T-helper 2 cell treated with Interferon-gamma antibody and Interleukin-4, amounts not matched to agents 5 μg/mL and 100 μg/mL, for 36 hours (primary cell): ENCODE results near the gene FAM234B.

Experiments
- DNase-seq: peaks from one replicate; pipeline ENCODE4 v3.0.0; 2021; ENCODE audit warnings: low spot score
- H3K27ac Mint-ChIP-seq: one replicate; pipeline ENCODE4 v1.8.0; 2021; ENCODE audit warnings: mild to moderate bottlenecking, mixed read lengths
- H3K27me3 Mint-ChIP-seq: one replicate; pipeline ENCODE4 v1.8.0; 2021; ENCODE audit warnings: low read depth, mixed read lengths
- H3K36me3 Mint-ChIP-seq: one replicate; pipeline ENCODE4 v1.8.0; 2021; ENCODE audit warnings: low read depth, mixed read lengths
- H3K4me1 Mint-ChIP-seq: one replicate; pipeline ENCODE4 v1.8.0; 2021; ENCODE audit warnings: low read depth, mixed read lengths
- H3K4me3 Mint-ChIP-seq: one replicate; pipeline ENCODE4 v1.8.0; 2022; ENCODE audit warnings: mild to moderate bottlenecking, moderate library complexity, mixed read lengths
- H3K9me3 Mint-ChIP-seq: one replicate; pipeline ENCODE4 v1.8.0; 2021; ENCODE audit warnings: mixed read lengths

Gene FAM234B

GRCh38 chr12:13004986-13005385 lies 39.2 kb upstream of the FAM234B start:
- no peak for DNase-seq
- no peaks in the 10 kb centered on the region for H3K36me3 Mint-ChIP-seq
- H3K27ac Mint-ChIP-seq = no peak overlapping the region
- H3K9me3 Mint-ChIP-seq = no peaks in the 10 kb centered on the region
- H3K4me3 Mint-ChIP-seq = no peak overlapping the region
- H3K27me3 Mint-ChIP-seq = peaks cover 40% of the 10 kb centered on the region
- peaks cover 10% of the 10 kb centered on the region for H3K4me1 Mint-ChIP-seq

DNA sequence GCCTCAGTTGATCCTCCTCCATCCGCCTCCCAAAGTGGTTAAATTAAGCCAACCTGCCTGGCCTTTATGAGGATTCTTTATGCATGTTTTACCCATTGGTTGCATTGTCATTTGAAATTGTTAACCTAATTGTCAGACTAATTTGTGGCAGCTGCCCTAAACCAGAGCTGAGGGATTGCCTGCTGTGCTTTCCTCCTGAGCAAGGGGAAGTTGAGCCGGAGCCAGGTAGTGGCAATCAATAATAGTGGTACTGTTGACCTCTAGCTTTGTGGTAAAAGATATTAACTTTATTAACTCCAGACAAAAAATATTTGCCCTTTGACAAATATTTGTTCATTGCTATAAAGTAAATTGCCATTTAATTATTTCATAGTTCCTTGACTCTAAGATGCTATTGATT lies 38.5 kb upstream of the FAM234B start:
- peaks cover 8% of the 10 kb centered on the region for H3K4me1 Mint-ChIP-seq
- no peaks in the 10 kb centered on the region for H3K9me3 Mint-ChIP-seq
- DNase-seq = no peak
- no peak overlapping the region for H3K27ac Mint-ChIP-seq
- no peak overlapping the region for H3K4me3 Mint-ChIP-seq
- H3K36me3 Mint-ChIP-seq = no peaks in the 10 kb centered on the region
- peaks cover 40% of the 10 kb centered on the region for H3K27me3 Mint-ChIP-seq

DNA sequence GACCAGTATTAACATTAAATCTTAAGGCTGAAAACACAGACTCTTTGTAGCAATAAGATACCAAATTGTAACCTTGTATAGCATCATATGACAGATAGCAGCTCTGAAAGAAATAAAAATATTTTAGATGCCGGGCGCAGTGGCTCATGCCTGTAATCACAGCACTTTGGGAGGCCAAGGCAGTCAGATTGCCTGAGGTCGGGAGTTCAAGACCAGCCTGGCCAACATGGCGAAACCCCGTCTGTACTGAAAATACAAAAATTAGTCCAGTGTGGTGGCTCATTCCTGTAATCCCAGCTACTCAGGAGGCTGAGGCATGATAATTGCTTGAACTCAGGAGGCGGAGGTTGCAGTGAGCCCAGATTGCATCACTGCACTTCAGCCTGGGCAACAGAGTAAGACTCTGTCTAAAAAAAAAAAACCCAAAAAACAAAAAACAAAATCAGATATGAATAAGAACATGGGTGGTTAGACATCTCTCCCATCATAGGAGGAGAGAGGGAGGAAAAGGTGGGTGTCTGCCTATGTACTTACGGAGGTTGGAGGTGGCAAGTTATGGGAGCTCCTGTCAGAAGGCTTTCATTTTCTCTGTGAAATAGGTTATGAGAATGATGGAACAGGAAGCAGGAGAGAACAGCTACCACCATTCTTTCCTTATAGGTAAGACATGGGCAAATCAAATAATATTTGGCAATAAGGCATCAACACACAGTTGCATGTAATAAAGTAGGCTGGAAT lies 36.5 kb upstream of the FAM234B start:
- Mint-ChIP-seq H3K4me3 (no peak overlapping the region), H3K36me3 (no peaks in the 10 kb centered on the region), H3K27me3 (peaks cover 38% of the 10 kb centered on the region), H3K27ac (no peak overlapping the region), H3K4me1 (no peaks in the 10 kb centered on the region), H3K9me3 (no peaks in the 10 kb centered on the region)
- DNase-seq = no peak

- Mint-ChIP-seq H3K36me3 (no peaks in the 10 kb centered on the region), H3K4me3 (no peak overlapping the region), H3K9me3 (no peaks in the 10 kb centered on the region), H3K27ac (no peak overlapping the region), H3K27me3 (peaks cover 29% of the 10 kb centered on the region), H3K4me1 (no peaks in the 10 kb centered on the region)
- no peak for DNase-seq
Measured at GRCh38 chr12:13008741-13009380, 35.3 kb upstream of the FAM234B start.

DNA sequence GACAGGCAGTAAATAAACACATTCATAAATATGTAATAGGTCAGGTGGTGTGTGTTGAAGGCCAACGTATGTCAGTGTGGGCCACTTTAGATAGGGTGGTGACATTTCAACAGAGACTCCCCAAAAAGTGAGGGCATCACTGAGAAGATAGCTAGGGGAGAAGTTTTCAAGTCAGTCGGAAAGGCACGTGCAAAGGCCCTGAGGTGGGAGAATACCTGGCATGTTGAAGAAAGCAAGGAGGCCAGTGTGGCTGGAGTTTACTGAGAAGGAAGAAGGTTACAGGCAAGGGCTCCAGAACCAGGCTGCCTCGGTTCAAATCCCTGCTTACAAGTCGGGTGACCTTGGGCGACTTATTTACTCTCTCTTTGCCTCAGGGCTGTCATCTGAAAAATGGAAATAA lies 33.1 kb upstream of the FAM234B start:
- H3K4me1 Mint-ChIP-seq = no peaks in the 10 kb centered on the region
- H3K27me3 Mint-ChIP-seq = peaks cover 24% of the 10 kb centered on the region
- H3K27ac Mint-ChIP-seq = no peak overlapping the region
- no peaks in the 10 kb centered on the region for H3K9me3 Mint-ChIP-seq
- no peaks in the 10 kb centered on the region for H3K36me3 Mint-ChIP-seq
- DNase-seq = no peak
- no peak overlapping the region for H3K4me3 Mint-ChIP-seq

DNA sequence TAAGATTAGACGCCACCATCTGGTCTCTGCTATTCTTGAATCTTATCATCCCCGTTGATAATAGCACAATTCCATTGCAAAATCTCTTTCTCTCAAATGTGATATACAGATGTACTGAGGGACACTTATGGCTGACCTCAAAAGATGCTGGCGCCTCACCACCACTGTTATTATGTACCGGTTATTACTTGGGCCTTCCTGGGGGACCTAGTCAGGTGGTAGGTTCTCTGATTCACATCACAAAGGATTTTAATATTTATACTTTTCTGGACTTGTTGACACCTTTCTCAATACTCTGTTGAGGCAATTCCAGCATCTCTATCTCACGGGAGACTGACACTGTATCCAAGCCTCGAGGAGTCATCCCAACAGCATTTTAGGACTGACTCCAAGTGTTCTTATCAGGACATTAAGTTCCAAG lies 21.3 kb upstream of the FAM234B start:
- no peak for DNase-seq
- Mint-ChIP-seq H3K4me3 (no peak overlapping the region), H3K9me3 (no peaks in the 10 kb centered on the region), H3K4me1 (peaks cover 1% of the 10 kb centered on the region), H3K27ac (no peak overlapping the region), H3K36me3 (no peaks in the 10 kb centered on the region), H3K27me3 (peaks cover 38% of the 10 kb centered on the region)

- peaks cover 31% of the 10 kb centered on the region for H3K27me3 Mint-ChIP-seq
- DNase-seq = no peak
- no peaks in the 10 kb centered on the region for H3K9me3 Mint-ChIP-seq
Measured at GRCh38 chr12:13023811-13024530, 20.2 kb upstream of the FAM234B start.

GRCh38 chr12:13024531-13024916 lies 19.7 kb upstream of the FAM234B start:
- H3K9me3 Mint-ChIP-seq = no peaks in the 10 kb centered on the region
- no peak overlapping the region for H3K4me3 Mint-ChIP-seq
- H3K27ac Mint-ChIP-seq = no peak overlapping the region
- no peaks in the 10 kb centered on the region for H3K36me3 Mint-ChIP-seq
- DNase-seq = no peak
- H3K27me3 Mint-ChIP-seq = peaks cover 30% of the 10 kb centered on the region
- H3K4me1 Mint-ChIP-seq = peaks cover 1% of the 10 kb centered on the region

More at GRCh38 chr12:13023811-13024530, 20.2 kb upstream of the FAM234B start:
- Mint-ChIP-seq H3K27ac (no peak overlapping the region), H3K4me1 (peaks cover 1% of the 10 kb centered on the region), H3K36me3 (no peaks in the 10 kb centered on the region), H3K4me3 (no peak overlapping the region)

GRCh38 chr12:13026286-13026685 lies 17.9 kb upstream of the FAM234B start:
- DNase-seq = no peak
- no peak overlapping the region for H3K27ac Mint-ChIP-seq
- no peaks in the 10 kb centered on the region for H3K36me3 Mint-ChIP-seq
- H3K4me3 Mint-ChIP-seq = no peak overlapping the region
- peaks cover 1% of the 10 kb centered on the region for H3K4me1 Mint-ChIP-seq
- H3K9me3 Mint-ChIP-seq = no peaks in the 10 kb centered on the region
- H3K27me3 Mint-ChIP-seq = peaks cover 31% of the 10 kb centered on the region

GRCh38 chr12:13027032-13027431 lies 17.1 kb upstream of the FAM234B start:
- no peak for DNase-seq
- Mint-ChIP-seq H3K36me3 (no peaks in the 10 kb centered on the region), H3K27ac (no peak overlapping the region), H3K4me1 (peaks cover 1% of the 10 kb centered on the region), H3K9me3 (no peaks in the 10 kb centered on the region), H3K4me3 (no peak overlapping the region), H3K27me3 (peaks cover 31% of the 10 kb centered on the region)

DNA sequence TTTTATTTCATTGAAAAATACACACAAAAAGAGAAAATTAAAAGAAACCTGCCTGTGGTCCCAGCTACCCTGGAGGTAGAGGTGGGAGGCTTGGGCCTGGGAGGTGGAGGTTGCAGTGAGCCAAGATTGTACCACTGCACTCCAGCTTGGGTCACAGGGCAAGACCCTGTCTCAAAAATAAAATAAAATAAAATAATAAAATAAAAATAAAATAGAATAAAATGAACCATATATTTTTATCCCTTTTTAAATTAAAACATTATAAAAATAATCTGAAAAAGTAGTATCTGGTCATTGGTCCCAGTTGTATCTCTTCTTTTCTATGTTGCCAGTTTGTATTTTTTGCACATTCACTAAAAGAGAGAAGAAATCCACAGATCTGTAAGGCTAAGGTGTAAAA lies 16.7 kb upstream of the FAM234B start:
- no peak for DNase-seq
- Mint-ChIP-seq H3K9me3 (no peaks in the 10 kb centered on the region), H3K4me3 (no peak overlapping the region), H3K4me1 (peaks cover 1% of the 10 kb centered on the region), H3K27ac (no peak overlapping the region), H3K36me3 (no peaks in the 10 kb centered on the region), H3K27me3 (peaks cover 31% of the 10 kb centered on the region)

DNA sequence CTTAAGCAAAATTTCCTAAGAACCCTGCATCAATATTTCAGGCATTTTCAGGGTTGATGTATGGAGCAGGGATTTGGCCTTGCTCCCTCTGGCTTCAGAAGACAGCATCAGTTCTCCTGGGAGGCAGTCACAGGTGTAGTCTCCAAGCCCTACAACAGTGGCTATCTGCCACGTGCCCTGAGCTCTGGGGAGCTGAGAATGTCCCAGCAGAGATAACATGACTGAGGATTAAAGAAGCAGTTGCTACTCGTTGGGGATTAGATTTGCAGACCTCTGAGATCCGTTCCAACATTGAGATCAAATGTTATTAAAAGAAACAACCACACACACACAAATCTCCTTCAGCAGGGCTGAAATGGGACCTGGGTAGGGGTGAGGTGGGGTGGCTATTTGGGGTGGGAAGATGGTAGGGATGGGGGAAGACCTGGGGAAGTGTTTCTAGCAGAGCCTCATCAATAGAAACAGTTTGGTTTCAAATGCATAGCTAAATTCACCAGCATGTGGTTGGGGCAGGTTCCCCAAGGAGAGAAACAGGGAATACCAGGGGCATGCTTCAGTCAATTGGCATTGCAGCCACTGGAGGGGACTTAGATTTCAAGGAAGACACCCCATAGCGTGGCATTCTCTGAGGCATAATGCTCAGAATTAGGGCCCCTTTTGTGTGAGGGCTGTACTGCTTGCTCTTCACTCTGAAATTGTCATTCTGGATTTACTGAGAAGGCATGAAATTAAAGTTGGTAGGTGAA lies 15.2 kb upstream of the FAM234B start:
- no peaks in the 10 kb centered on the region for H3K9me3 Mint-ChIP-seq

DNA sequence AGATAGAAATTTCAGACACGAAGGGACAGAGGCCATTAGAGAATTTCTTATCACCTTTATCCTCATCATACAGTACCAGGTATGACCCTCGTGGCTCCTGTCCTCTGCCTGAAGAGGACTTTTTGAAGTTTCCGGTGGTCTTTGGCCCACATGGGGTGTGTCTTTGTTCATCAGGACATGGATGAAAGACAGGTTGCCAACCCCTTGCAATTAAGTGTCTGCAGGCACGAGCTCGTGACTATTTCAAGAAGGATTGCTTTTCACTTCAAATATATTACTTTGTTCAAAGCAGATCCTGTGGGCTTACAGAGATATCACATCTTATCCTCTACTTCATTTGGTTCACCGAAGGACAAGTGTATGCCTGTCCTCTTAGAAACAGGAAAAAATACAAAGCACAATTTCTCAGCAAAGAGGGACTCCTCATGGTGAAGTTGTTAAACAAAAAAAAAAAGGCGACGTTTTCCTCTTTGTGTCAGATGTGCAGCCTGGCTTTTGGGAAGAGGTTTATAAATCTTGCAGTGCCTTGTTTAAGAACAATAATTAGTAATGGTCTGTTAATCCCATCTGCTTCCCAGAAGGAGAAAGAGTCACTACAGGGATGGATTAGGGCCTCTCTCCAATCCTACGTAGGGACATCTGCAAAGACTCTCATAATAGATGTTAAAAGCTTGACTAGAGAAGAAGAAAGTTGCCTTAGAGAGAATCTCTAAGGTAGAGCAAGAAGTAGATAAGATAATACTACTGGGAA lies 13.5 kb upstream of the FAM234B start:
- peaks cover 1% of the 10 kb centered on the region for H3K4me1 Mint-ChIP-seq

More for the DNA sequence above, 15.2 kb upstream of the FAM234B start:
- Mint-ChIP-seq H3K27me3 (peaks cover 27% of the 10 kb centered on the region), H3K36me3 (no peaks in the 10 kb centered on the region), H3K4me3 (no peak overlapping the region), H3K27ac (no peak overlapping the region), H3K4me1 (peaks cover 1% of the 10 kb centered on the region)
- DNase-seq = no peak

More for the DNA sequence above, 13.5 kb upstream of the FAM234B start:
- Mint-ChIP-seq H3K9me3 (no peaks in the 10 kb centered on the region), H3K4me3 (no peak overlapping the region), H3K27me3 (peaks cover 21% of the 10 kb centered on the region), H3K36me3 (no peaks in the 10 kb centered on the region), H3K27ac (no peak overlapping the region)
- DNase-seq = no peak
